NOMO-1 treated with DMSO at 0.1 percent for 48 hours (cell line): Measurements from ENCODE around the gene NCOA7.
"Not testable (repeated sequence)": the region's sequence is repeated elsewhere in the genome, so short reads cannot be mapped to it uniquely, and the experiment has no call there.

Source experiments
- DNase-seq: peaks from one replicate; lab custom pipeline; 2025; ENCODE audit not compliant: unreplicated experiment; lab: John Stamatoyannopoulos, UW

NCOA7 gene

DNA sequence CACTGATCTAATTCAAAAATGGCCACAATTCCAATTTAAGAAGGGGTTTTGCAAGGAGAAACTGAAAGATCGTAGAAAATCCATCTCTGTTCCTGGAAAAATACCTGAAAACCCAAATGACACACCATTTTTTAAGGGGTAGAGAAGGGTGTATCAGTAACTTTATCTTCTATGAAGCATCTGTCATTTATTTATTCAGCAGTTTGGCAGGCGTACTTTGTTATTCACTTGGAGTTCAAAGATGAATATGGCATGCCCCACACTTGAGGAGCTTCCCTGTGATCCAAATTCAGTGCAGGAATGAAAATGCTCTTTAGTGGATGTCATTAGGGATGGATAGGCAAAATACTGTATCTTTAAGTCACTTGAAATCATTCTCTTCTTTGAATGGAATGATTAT is 173.1 kb downstream of the NCOA7 start:
- DNase-seq = no peak

DNA sequence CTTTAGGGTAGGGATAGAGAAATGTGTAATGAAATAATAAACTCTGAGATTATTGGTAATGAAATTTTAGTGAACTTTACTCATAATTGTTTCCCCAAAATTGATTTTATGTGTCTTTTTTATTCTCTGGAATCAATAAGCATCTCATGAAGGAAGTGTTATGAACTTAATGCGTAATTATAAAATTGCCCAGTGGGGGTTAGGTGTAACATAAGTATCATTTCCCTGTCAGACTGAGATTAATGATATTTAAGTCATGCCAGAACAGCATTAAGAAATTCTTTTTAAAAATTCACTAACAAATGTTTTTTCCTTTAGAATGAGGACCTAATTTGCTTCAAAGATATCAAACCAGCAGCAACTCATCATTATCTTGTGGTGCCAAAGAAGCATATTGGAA is 175.8 kb downstream of the NCOA7 start:
- DNase-seq = no peak

DNA sequence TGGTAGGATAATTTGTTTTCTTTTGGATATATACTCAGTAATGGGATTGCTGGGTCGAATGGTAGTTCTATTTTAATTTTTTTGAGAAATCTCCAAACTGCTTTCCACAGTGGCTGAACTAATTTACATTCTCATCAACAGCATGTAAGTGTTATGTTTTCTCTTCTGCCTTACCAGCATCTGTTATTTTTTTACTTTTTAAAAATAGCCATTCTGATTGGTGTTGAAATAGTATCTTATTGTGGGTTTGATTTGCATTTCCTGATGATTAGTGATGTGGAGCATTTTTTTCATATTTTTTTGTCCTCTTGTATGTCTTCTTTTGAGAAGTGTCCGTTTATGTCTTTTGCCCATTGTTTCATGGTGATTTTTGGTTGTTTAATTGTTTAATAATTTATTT is 177.7 kb downstream of the NCOA7 start:
- no peak for DNase-seq

DNA sequence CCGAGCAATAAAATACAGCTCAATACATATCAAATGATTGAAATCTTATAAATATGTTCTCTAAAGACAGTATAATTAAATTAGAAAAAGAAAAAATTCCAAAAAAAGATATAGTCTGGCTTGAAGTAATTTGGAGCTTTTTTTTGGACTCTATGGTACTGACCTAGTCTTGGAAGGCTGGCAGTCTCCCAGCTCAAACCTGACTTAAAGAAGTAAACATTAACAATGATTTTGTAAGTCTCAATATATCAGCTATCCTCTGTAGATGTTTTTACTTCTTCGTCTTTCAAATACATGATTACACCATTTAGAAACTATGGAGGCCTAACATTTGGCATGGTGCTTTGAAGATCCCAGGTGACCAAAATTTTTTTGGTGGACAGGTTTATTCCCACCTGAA is 180.0 kb downstream of the NCOA7 start:
- DNase-seq = no peak

DNA sequence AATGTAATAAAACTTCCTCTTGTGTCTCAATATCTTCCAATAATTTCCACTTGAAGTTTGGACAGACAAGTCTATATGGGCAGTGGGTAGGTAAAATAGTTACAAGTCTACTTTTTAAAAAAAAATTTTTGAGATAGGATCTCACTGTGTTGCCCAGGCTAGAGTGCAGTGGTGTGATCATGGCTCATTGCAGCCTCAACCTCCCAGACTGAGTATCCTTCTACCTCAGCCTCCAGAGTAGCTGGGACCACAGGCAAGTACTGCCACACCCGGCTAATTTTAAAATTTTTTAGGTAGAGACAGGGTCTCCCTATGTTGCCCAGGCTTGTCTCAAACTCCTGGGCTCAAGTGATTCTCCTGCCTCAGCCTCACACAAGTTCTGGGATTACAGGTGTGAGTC is 181.7 kb downstream of the NCOA7 start:
- DNase-seq = not testable (repeated sequence)

DNA sequence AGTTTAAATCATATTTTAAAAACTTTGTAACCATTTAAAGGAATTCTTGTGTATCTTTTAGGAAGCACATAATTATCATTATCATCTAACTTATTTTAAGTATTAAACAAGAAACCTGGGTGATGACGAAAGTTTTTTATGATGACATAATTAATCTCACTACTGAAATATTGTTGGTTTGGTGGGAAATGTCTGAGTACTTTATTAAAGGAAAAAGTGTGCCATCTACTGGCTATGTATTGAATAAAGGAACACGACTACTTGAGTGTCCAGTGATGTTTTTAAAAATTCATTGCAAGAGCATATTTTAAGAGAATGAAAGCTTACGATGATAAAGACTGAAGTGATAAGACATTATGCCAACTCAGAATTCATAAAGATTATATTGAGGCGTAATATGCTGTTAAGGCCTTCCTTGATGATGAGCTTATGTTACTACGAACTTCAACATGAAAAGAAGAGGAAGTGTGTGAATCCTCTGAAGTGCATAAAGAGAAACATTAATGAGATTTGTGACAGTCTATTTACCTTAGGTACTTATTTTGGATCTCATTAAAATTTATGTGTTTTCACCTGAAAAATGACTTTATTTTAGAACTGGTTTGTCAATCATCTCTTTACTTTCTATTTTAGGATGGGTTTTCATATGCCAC is 183.6 kb downstream of the NCOA7 start:
- peak; percentile 56 for DNase-seq

DNA sequence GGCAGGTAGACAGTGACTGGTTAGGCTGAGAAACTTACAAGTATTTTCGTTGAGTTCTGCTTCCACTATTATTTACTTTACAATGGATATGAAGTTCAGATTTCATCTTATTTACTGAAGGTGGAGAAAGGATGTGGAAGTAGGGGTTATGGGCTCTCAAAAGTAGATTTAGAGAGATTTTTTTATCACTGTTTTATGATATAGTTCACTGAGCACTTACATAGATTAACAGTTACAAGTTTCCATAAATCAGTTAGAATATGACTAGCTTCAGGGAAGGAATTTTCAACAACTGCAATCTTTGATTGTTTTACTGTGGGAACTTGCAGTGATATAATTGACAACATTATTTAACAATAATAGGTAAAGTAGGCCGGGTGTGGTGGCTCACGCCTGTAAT is 188.3 kb downstream of the NCOA7 start:
- DNase-seq = no peak
